Amygdala (tissue), 56 donors: ENCODE results near the gene MTF2.
"Not testable (repeated sequence)": the region's sequence is repeated elsewhere in the genome, so short reads cannot be mapped to it uniquely, and the experiment has no call there.

Experiments used
- DNase-seq, 56 donors: peaks; one replicate each; lab custom pipeline; 2025; lab: John Stamatoyannopoulos, UW

The MTF2 gene

DNA sequence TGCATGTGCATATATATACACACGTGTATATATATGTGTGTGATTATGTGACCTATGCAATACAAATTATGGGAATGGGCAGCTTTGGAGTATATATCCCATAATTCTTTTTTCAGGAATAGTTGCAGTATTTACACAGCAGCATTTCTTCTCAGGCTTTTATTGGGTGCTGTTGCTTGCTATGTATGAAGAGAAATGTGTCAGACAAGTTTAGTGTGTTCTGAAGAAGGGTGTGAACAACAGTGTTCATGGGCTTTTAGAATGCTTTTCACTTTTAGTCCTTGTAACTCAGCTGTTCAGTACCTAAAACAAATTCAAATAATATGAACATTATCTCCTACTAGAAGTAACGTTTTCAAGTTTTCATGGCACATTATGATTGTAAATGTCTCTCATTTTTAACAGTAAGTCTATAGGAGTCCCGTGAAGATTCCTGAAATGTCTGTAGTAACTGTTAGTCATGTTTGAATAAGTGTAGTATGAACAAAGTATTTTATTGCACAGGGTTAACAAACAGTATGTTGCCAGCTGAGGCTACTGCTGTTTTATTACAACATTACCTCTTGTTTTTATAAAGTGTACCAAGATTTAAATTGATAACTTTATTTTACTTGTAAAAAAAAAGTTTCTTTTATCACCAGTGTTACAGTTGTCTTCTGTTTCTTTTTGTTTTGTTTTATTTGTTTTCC, 58.7 kb downstream of the MTF2 start:
- DNase-seq: no peak

DNA sequence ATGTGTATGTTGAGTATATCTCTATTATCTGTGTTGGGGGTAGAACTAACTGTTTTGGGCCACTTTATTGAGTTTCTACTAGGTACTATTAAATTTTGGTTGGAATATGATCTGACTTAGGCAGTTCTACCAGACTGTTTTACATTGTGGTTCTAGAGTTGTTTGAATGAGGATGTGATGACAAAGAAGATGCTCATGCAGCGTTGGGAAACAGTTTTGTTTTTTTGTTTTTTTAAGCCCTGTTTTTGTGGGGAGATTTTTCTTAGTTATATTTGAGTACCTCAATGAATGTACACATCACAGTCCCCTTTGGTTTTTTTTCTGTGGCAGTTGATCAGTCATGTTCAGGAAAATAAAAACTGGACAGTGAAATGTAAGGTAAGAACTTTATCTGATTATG, 61.0 kb downstream of the MTF2 start:
- DNase-seq: no peak

DNA sequence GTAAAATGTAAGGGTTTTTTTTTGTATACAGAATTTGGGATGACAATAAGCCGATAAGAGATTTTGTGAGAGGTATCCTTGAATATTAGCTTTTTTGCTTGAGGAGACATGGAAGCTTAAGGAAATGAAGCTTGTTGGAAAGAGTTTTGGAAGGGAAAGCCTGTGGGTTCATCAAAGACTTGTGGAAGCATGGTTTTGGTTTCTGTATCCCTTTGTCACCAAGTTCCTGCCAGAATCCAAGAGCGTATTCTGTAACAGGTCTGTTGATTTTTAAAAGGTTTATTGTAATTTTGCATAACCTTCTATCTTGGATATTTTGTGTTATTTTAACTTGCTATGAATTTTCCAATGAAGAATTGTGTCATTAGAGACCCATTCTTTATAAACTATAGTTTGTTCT, 63.1 kb downstream of the MTF2 start:
- DNase-seq: no peak

DNA sequence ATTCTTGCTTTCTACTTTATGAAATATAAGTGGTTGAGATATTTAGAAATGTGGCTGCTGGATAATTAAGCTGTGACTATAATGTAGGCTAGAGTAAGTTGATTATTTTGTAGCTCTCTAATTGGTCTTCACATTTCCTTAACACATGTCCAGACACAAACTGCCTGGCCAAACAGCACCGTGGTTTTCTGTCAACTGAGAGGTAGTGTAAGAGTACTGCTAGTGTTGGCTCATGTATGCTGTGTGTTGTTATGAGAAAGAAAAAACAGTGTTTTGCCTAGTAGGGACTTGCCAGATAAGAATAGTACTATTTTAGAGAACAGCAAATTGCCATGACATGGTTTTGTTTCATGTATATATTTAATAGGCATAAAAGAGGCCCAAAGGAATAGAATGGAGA, 64.1 kb downstream of the MTF2 start:
- DNase-seq: no peak

DNA sequence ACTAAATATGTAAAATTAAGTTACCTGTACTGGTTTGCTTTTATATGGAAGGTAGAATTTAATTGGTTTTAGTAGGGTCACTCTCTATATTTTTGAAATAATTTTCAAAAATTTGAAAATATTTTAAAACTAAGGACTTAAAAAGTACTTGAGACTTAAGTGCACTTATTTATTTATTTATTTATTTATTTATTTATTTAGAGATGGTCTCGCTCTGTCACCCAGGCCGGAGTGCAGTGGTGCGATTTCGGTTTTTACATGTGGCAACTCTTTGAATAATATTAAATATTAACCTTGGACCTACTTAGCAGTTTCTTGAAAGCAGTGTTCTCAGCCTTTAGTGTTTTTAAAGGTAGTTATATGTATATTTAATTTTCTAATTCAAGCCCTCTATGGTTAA, 64.7 kb downstream of the MTF2 start:
- DNase-seq: no peak

DNA sequence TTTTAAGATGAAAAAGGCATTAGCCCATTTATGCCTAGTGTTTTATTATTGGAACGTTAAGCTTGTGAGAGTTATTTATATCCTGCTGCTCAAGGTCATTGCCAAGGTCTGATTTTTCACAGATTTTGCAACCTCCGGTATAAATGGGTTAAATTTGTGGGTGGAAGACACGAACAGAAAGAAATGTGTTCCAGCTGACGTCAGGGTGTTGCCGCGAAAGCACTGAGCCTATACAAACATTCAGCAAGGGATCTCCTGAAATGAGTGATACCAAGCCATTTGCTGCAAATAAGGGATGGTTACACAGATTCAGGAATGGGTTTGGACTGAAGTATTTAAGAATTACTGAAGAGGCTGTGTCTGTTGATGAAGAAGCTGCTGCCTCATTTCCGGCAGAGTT, 68.9 kb downstream of the MTF2 start:
- DNase-seq: no peak

GRCh38 chr1:93150729-93151128, 71.6 kb downstream of the MTF2 start:
- no peak for DNase-seq

DNA sequence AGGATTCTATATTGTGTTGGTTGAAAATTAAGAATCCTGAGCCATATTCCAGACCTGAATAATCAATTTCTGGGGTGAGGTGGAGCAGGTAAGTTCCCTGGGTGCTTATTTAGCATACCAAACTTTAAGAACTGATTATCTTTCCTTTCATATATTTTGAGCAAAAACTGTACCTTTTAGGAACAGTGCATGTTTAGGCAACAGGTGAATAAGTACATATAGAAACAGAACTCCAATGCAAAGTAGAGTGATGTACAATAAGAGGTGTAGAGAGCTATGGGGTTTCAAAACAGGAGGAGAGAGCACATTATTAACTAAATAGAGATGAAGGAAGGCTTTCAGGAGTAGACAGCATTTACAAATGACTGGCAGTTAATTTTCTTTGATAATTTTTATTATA, 72.4 kb downstream of the MTF2 start:
- no peak for DNase-seq

DNA sequence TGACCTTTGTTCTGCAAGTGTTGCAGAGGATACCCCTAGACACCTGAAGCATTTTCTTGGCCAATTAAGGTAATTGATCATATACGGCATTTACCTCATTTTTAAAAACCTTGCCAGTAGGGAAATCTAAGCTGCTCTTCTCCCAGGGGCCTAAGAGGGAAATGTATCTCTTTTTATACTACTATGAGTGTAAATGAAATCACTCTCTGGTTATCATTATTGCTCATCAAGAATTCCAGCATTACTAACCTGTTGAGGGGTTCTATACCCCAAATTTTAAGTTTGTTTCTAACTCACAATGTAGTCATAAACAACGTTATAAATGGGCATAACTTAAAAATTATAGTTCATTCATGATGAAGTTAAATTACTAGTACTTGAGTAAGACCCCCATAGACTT, 73.8 kb downstream of the MTF2 start:
- DNase-seq: no peak

DNA sequence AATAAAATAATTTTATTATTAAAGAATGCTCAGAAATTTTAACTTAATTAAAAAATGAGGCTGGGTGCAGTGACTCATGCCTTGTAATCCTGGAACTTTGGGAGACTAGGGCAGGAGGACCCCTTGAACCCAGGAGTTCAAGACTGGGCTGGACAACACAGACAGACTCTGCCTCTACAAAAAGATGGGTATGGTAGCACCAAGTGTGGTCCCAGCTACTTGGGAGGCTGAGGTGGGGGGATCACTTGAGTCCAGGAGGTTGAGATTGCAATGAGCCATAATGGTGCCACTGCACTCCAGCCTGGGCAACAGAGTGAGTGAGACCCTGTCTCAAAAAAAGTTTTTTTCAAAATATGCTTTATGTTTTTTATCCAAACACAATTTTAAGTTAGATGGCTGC, 75.8 kb downstream of the MTF2 start:
- DNase-seq: no peak

DNA sequence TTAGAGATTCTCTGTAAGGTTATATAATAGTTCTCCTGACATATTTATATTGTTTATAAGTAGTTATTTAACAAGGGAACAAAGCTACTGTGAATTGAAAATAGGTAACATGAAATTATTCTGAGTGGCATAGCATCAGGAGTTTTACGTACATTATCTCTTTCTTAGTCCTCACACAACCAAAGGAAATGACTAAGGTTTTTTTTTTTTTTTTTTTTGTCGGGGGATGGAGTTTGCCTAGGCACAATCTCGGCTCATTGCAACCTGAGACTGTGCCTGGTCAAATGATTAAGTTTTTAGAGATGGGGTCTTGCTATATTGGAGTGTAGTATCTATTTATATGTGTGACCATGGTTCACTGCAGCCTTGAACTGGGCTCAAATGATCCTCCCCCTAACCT, 76.3 kb downstream of the MTF2 start:
- DNase-seq: no peak

GRCh38 chr1:93159337-93159736, 80.3 kb downstream of the MTF2 start:
- DNase-seq: no peak

- DNase-seq: not testable (repeated sequence)
These were observed 84.2 kb downstream of the MTF2 start for GRCh38 chr1:93163314-93163713.

DNA sequence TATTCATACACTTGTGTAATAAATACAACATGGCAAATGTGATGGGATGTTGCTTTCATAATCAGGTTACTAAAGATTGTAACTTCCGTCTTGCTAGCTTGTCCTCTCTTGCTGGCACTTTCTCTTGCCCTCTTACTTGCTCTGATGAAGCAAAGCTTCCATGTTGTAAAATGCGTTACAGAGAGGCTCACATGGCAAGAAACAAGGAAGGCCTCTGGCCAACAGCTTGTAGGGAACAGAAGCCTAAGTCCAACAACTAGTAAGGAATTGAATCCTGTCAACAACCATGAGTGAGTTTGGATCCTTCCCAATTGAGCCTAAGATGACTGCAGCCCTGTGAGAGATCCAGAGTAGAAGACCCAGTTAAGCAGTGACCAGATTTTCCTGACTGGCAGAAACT, 85.7 kb downstream of the MTF2 start:
- no peak for DNase-seq

GRCh38 chr1:93165895-93166294, 86.8 kb downstream of the MTF2 start:
- not testable (repeated sequence) for DNase-seq

GRCh38 chr1:93167006-93167405, 87.9 kb downstream of the MTF2 start:
- no peak for DNase-seq

DNA sequence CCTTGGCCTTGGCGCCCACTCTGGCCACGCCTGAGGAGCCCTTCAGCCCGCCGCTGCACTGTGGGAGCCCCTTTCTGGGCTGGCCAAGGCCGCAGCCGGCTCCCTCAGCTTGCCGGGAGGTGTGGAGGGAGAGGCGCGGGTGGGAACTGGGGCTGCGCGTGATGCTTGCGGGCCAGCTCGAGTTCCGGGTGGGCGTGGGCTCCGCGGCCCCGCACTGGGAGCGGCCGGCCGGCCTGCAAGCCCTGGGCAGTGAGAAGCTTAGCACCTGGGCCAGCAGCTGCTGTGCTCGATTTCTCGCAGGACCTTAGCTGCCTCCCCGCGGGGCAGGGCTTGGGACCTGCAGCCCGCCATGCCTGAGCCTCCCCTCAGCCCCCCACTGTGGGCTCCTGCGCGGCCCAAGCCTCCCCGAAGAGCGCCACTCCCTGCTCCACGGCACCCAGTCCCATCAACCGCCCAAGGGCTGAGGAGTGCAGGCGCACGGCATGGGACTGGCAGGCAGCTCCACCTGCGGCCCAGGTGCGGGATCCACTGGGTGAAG, 91.1 kb downstream of the MTF2 start:
- not testable (repeated sequence) for DNase-seq

- DNase-seq: no peak
These were observed 92.5 kb downstream of the MTF2 start for GRCh38 chr1:93171549-93172034.

- no peak for DNase-seq
These were observed 93.7 kb downstream of the MTF2 start for GRCh38 chr1:93172778-93173177.

- not testable (repeated sequence) for DNase-seq
These were observed 95.6 kb downstream of the MTF2 start for GRCh38 chr1:93174638-93175037.

GRCh38 chr1:93177991-93178390, 98.9 kb downstream of the MTF2 start:
- no peak for DNase-seq

DNA sequence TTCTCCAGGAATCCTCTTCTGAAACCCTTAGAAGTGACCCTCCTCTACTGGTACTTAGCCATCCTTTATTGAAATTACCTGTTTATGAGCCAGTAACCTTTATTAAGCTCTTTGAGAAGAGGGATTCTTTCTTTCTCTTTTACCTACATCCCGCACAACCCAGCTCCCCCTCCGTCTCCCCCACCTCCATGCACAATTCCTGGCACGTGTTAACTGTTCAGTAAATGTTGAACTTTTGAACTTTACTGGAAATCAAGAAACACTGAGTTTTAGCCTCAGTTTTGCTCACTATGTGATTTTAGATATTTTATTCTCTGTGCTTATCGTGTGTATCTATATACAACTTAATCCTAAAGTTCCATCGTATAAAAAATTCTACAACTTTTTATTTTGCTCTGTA, 99.3 kb downstream of the MTF2 start:
- DNase-seq: no peak
